GM19035 (cell line): ENCODE results near the gene CYB561D1.
A peak's percentile ranks its signal among the peaks of the same experiment; 100 is the strongest.

Source experiments
- ATAC-seq: cut with Tn5 transposase; IDR thresholded peaks from one replicate; pipeline ENCODE4 v1.9.1; 2021; ENCODE audit not compliant: unreplicated experiment

Gene CYB561D1

DNA sequence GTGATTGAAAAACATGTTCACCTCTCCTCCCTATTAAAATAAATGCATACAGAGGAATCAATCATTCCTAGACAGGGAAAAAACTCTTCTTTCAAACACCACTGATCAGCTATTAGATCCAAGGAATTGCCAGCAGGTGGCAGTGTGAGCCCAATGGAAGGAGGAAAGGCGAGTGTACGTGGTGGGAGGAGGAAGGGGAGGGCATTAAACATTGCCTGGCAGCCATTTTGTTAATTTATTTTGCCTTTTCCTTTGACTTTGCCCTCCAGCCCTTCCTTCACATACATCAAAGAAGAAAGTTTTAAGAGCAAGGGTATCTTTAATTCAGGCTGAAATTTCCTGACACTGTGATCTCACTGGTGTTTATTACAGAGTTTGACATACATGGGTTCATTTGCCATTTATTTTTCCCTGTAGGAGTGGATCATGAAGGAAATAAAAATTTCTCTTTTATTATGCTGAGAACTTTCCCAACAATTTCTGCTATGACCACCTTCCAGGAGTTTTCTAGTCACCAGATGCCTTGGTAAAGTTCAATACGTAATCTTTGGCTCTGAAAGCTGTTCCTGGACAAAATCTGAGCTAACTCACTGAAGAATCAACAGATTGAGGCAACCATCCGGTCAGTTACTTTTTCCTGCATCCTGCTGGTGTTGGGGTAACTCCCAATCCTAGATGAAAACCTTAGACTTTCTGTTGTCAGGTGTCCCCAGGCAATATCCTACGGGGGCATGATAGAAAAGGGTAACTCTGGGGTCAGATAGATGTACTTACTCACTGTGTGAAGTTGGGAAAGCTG lies 52.6 kb downstream of the CYB561D1 start:
- peak; percentile 45 for ATAC-seq

DNA sequence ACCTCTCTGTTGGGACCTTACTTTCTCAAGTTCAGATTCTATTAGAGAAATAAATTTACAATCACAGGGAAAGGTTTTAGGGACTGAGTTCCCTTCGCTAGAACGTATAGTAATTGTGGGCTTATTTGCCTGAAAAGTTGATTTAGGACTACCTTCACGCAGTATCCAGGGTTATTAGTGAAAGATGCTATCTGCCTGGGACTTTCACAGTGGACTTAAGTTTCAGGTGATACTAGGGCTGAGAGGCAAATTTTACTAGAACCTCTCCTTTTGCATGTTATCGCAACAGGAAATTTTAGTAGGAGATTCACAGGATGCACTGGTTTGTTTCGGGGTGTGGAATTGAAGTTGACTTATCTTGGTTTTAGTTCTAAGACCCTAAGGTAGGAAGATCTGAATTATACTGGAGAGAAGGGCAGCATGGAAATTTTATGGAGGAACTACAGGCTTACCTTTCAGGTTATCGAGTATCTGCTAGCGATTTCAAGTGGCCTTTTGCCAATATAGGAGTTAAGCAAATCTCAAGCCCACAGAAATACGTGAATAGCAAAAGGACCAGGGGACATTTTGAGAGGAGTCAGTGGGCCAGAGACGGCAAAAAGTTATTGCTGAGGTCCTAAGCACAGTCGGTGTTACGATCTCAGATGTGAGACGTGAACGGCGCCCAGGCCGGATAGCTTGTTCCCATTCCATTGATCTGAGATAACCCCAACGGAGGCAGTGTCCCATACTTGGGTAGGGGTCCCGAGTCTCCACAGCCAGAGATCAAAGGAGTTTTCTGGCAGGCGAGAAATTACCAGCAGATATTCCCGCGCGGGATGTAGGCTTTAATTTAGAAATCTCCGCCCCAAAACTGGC lies 53.8 kb downstream of the CYB561D1 start:
- ATAC-seq, result peak; percentile 3

GRCh38 chr1:109548321-109549267 lies 54.7 kb downstream of the CYB561D1 start, which contains the start of gene GNAI3:
Gene GNAI3, plus strand, starts transcription at chr1:109548615. Its CDS starts 106 bp downstream, at chr1:109548721.
- peak; percentile 89 for ATAC-seq
